Right lung (tissue), 5 donors: ENCODE results near the gene METTL22. TPM values are rescaled to one million over a fixed set of nuclear protein-coding genes. Genes with fewer than 3 reads are reported as not detected.

ENCODE experiments used
- DNase-seq, 2 donors: peaks; one replicate each; pipeline ENCODE4 v3.0.0-alpha.2; 2013
- polyA plus RNA-seq, 5 donors: library from polyadenylated mRNA; unstranded; fragments of 120-200 nt; gene quantifications; one replicate each; pipeline versions ENCODE4 v1.2.1 to v1.2.3, GENCODE V29; 2013; ENCODE audit warnings: inconsistent platforms in 1 of 5, low replicate concordance in 1 of 5; ENCODE audit not compliant: insufficient read length in 5 of 5, insufficient read depth in 1 of 5

METTL22 gene
- polyA plus RNA-seq, 5 donors: 24.4 to 33.6 (median 26.8) TPM

- DNase-seq: no peak
Observed at GRCh38 chr16:8663192-8664089, 41.9 kb downstream of the METTL22 start.

- DNase-seq: no peak
Observed at GRCh38 chr16:8665529-8665928, 44.0 kb downstream of the METTL22 start.

GRCh38 chr16:8667492-8667891 lies 46.0 kb downstream of the METTL22 start:
- DNase-seq: no peak

GRCh38 chr16:8668113-8668512 lies 46.6 kb downstream of the METTL22 start:
- DNase-seq: no peak

- no peak for DNase-seq
Observed at GRCh38 chr16:8669481-8669880, 48.0 kb downstream of the METTL22 start.

- no peak for DNase-seq
Observed at GRCh38 chr16:8670014-8670560, 48.6 kb downstream of the METTL22 start.

GRCh38 chr16:8673611-8674412 lies 52.3 kb downstream of the METTL22 start:
- no peak for DNase-seq

GRCh38 chr16:8674413-8675022 lies 53.0 kb downstream of the METTL22 start, which contains the start of gene ABAT:
TSS of gene ABAT (plus strand) at chr16:8674617. CDS start at chr16:8735740, 61,123 bp downstream.
- peak; percentile 76 to 79 for DNase-seq

- DNase-seq: no peak
Observed at GRCh38 chr16:8675183-8676159, 54.0 kb downstream of the METTL22 start.

- DNase-seq: no peak
Observed at GRCh38 chr16:8676160-8676547, 54.7 kb downstream of the METTL22 start.

- DNase-seq: no peak
Observed at GRCh38 chr16:8676737-8677375, 55.4 kb downstream of the METTL22 start.

GRCh38 chr16:8677481-8677880 lies 56.0 kb downstream of the METTL22 start:
- DNase-seq: no peak

- no peak for DNase-seq
Observed at GRCh38 chr16:8678068-8678927, 56.8 kb downstream of the METTL22 start.

GRCh38 chr16:8679151-8679550 lies 57.7 kb downstream of the METTL22 start:
- no peak for DNase-seq

GRCh38 chr16:8682551-8683259 lies 61.2 kb downstream of the METTL22 start:
- DNase-seq: no peak

GRCh38 chr16:8683640-8684039 lies 62.1 kb downstream of the METTL22 start:
- DNase-seq: no peak

- DNase-seq: no peak
Observed at GRCh38 chr16:8685617-8686016, 64.1 kb downstream of the METTL22 start.

- DNase-seq: no peak
Observed at GRCh38 chr16:8686031-8686621, 64.6 kb downstream of the METTL22 start.
